ENCODE results near the gene ABL2. TPM values are rescaled to one million over a fixed set of nuclear protein-coding genes. Genes with fewer than 3 reads are reported as not detected.

Gene ABL2

DNA sequence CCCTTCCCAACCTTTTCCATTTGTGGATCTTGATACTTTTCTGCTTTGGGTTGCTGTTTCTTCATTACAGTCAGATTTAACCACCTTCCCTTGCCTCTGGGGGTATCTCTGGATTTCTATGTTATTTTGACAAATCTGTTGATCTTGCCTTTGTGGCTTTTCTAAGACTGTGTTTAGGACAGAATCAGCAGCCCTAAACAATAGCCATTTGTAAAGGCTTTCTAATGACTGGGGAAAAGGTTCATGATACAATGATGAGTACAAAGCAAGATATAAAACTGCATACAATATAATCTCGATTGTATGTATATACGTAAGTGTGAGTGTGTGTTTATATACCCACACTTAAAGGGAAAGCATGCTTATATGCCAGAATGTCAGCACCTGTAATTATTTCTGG lies 176.0 kb downstream of the ABL2 start:
- Histone ChIP-seq H3K4me3 (ENCODE audit: low read length in 2 of 2) (no peak overlapping the region), H3K4me1 (ENCODE audit: control insufficient read depth in 2 of 2, insufficient read depth in 1 of 2, low read depth in 1 of 2, low read length in 2 of 2) (peaks cover 0 to 3% of the 10 kb centered on the region in 2 donors), H3K4ac (ENCODE audit: low read length) (no peak overlapping the region), H4K91ac (ENCODE audit: low read depth, low read length, poor library complexity) (no peak overlapping the region), H4K8ac (ENCODE audit: low read depth, low read length) (no peak overlapping the region), H2BK15ac (ENCODE audit: low read length) (no peak overlapping the region), H2AFZ (ENCODE audit: low read length) (no peak overlapping the region), H2AK5ac (ENCODE audit: low read depth, low read length) (no peak overlapping the region), H2BK12ac (ENCODE audit: low read length) (no peak overlapping the region), H3K27ac (replicated peaks; ENCODE audit: low read length) (no peak overlapping the region), H3K27me3 (ENCODE audit: control insufficient read depth in 3 of 3, insufficient read depth in 3 of 3, low read depth in 1 of 3, low read length in 3 of 3) (no peaks in the 10 kb centered on the region), H3K18ac (ENCODE audit: low read length) (no peak overlapping the region), H3K9ac (ENCODE audit: low read depth, low read length, poor library complexity) (no peak overlapping the region), H2BK120ac (ENCODE audit: low read depth, low read length) (no peak overlapping the region), H3K23ac (ENCODE audit: low read depth, low read length, poor library complexity) (no peak overlapping the region), H3K36me3 (replicated peaks in 1 of 2; ENCODE audit: control insufficient read depth in 2 of 2, insufficient read depth in 2 of 2, low read length in 2 of 2) (peaks cover 7 to 46% of the 10 kb centered on the region in 2 donors), H3K14ac (ENCODE audit: low read length) (no peak overlapping the region), H2BK5ac (ENCODE audit: low read length) (no peak overlapping the region), H3K9me3 (replicated peaks in 1 of 2; ENCODE audit: control insufficient read depth in 2 of 2, insufficient read depth in 1 of 2, low read depth in 1 of 2, low read length in 2 of 2) (peaks cover 0 to 16% of the 10 kb centered on the region in 2 donors), H3K4me2 (ENCODE audit: insufficient read depth, low read length, poor library complexity, severe bottlenecking) (no peak overlapping the region), H3K79me1 (ENCODE audit: low read depth, low read length) (no peaks in the 10 kb centered on the region)
- no peak for DNase-seq (ENCODE audit: low spot score)
- whole genome bisulfite sequencing, 2 donors (ENCODE audit: extremely low coverage in 2 of 2, insufficient read length in 2 of 2, insufficient replicate concordance in 1 of 2): no CpG with 5 or more reads among the region's 2 CpGs

GRCh38 chr1:179052776-179053175 lies 176.7 kb downstream of the ABL2 start:
- H3K14ac ChIP-seq (ENCODE audit: low read length): no peak overlapping the region

More at GRCh38 chr1:179052776-179053175, 176.7 kb downstream of the ABL2 start:
- Histone ChIP-seq H2BK15ac (ENCODE audit: low read length) (no peak overlapping the region), H2BK120ac (ENCODE audit: low read depth, low read length) (no peak overlapping the region), H3K79me1 (ENCODE audit: low read depth, low read length) (no peaks in the 10 kb centered on the region), H4K8ac (ENCODE audit: low read depth, low read length) (no peak overlapping the region), H3K36me3 (replicated peaks in 1 of 2; ENCODE audit: control insufficient read depth in 2 of 2, insufficient read depth in 2 of 2, low read length in 2 of 2) (peaks cover 7 to 46% of the 10 kb centered on the region in 2 donors), H2AK5ac (ENCODE audit: low read depth, low read length) (no peak overlapping the region), H3K4me2 (ENCODE audit: insufficient read depth, low read length, poor library complexity, severe bottlenecking) (no peak overlapping the region), H2BK12ac (ENCODE audit: low read length) (no peak overlapping the region), H2AFZ (ENCODE audit: low read length) (no peak overlapping the region), H3K27ac (replicated peaks; ENCODE audit: low read length) (no peak overlapping the region), H3K9me3 (replicated peaks in 1 of 2; ENCODE audit: control insufficient read depth in 2 of 2, insufficient read depth in 1 of 2, low read depth in 1 of 2, low read length in 2 of 2) (peaks cover 0 to 16% of the 10 kb centered on the region in 2 donors), H4K91ac (ENCODE audit: low read depth, low read length, poor library complexity) (no peak overlapping the region), H3K4me1 (ENCODE audit: control insufficient read depth in 2 of 2, insufficient read depth in 1 of 2, low read depth in 1 of 2, low read length in 2 of 2) (no peaks in the 10 kb centered on the region), H3K9ac (ENCODE audit: low read depth, low read length, poor library complexity) (no peak overlapping the region), H3K4ac (ENCODE audit: low read length) (no peak overlapping the region), H3K23ac (ENCODE audit: low read depth, low read length, poor library complexity) (no peak overlapping the region), H2BK5ac (ENCODE audit: low read length) (no peak overlapping the region), H3K27me3 (ENCODE audit: control insufficient read depth in 3 of 3, insufficient read depth in 3 of 3, low read depth in 1 of 3, low read length in 3 of 3) (no peaks in the 10 kb centered on the region), H3K4me3 (ENCODE audit: low read length in 2 of 2) (no peak overlapping the region), H3K18ac (ENCODE audit: low read length) (no peak overlapping the region)
- no peak for DNase-seq (ENCODE audit: low spot score)
- WGBS, 2 donors (ENCODE audit: extremely low coverage in 2 of 2, insufficient read length in 2 of 2, insufficient replicate concordance in 1 of 2): no CpG with 5 or more reads among the region's 2 CpGs

Small RNAs within 50 kb of the gene (small RNA-seq; reads per million reads assigned to genes)
- not detected for gene AL512326.2 (ENCODE audit: insufficient read depth)
- not detected for gene AL512326.3 (ENCODE audit: insufficient read depth)
- not detected for gene EIF4A1P11 (ENCODE audit: insufficient read depth)
- not detected for gene RF00272 (ENCODE audit: insufficient read depth)

All from neuronal stem cell (in vitro differentiated cells).